HCT116 (cell line): ENCODE measurements around the gene TIPIN. TPM values are rescaled to one million over a fixed set of nuclear protein-coding genes. Genes with fewer than 3 reads are reported as not detected.
"Not testable (repeated sequence)": the region's sequence is repeated elsewhere in the genome, so short reads cannot be mapped to it uniquely, and the experiment has no call there.

ENCODE experiments used
- ATAC-seq: fragments of 200-7000 bp; cut with Tn5 transposase; 2 replicates; pipeline ENCODE4 v1.9.1; 2020; ENCODE audit warnings: mild to moderate bottlenecking, moderate library complexity
- BruUV-seq: library from RNA; stranded (reverse); fragments of 400-500 nt; replicated peaks from 2 replicates; lab custom pipeline; 2021; lab: Mats Ljungman, UMichigan
- CTCF ChIA-PET: fragments of 300-600 bp; sonication (Branson Sonifier 250); formaldehyde crosslinking; loops from one replicate; lab custom pipeline; 2021; ENCODE audit warnings: antibody characterized with exemption; lab: Charles Lee
- POLR2A ChIA-PET: fragments of 300-600, 350-600 bp; sonication (Branson Sonifier 250); formaldehyde crosslinking; loops from one replicate; lab custom pipeline; 2021; ENCODE audit warnings: antibody characterized with exemption; lab: Charles Lee
- RAD21 ChIA-PET, 2 experiments: fragments of 300-600 bp; sonication (Branson Sonifier 250); formaldehyde crosslinking; loops; one replicate each; lab custom pipeline; 2023; ENCODE audit warnings: low total read pairs in 2 of 2; ENCODE audit not compliant: uncharacterized antibody in 2 of 2, unreplicated experiment in 2 of 2, low non-redundant PET in 1 of 2; lab: Charles Lee
- DNase-seq: peaks from one replicate; pipeline ENCODE4 v3.0.0-alpha.2; 2010; ENCODE audit warnings: low read depth, low spot score
- H2AFZ ChIP-seq: fragments of 200-600 bp; shearing (Covaris generic), sonication (generic); 2 replicates; pipeline ENCODE4 v1.6.1; 2017; ENCODE audit warnings: low read depth, mixed run types, mixed read lengths, antibody characterized with exemption, low read length; ENCODE audit not compliant: poor library complexity, severe bottlenecking
- H3K27ac ChIP-seq: 2 replicates; pipeline ENCODE4 v1.5.1; 2012; ENCODE audit warnings: low read depth, low read length
- H3K27me3 ChIP-seq: fragments of 200-600 bp; sonication (generic); 2 replicates; pipeline ENCODE4 v1.6.1; 2016; ENCODE audit warnings: mixed run types, low read length, mixed read lengths; ENCODE audit not compliant: insufficient read depth
- H3K36me3 ChIP-seq, 2 experiments: fragments of 200-500 bp in 1 of 2; fragments of 200-600 bp in 1 of 2; sonication (Bioruptor generic) in 1 of 2; sonication (generic) in 1 of 2; 2 replicates each; pipeline versions ENCODE4 v1.5.1 to v1.6.1; 2014 to 2016; ENCODE audit warnings: low read length in 2 of 2, inconsistent platforms in 1 of 2, mixed read lengths in 1 of 2, mixed run types in 1 of 2; ENCODE audit not compliant: insufficient read depth in 2 of 2, control insufficient read depth in 1 of 2
- H3K4me1 ChIP-seq, 2 experiments: fragments of 200-600 bp in 1 of 2; sonication (generic) in 1 of 2; 2 replicates each; pipeline versions ENCODE4 v1.5.1 to v1.6.1; 2012 to 2017; ENCODE audit warnings: low read length in 2 of 2, inconsistent platforms in 1 of 2, mild to moderate bottlenecking in 1 of 2, mixed read lengths in 1 of 2, mixed run types in 1 of 2, moderate library complexity in 1 of 2; ENCODE audit not compliant: insufficient read depth in 2 of 2, control insufficient read depth in 1 of 2
- H3K4me2 ChIP-seq: fragments of 200-600 bp; sonication (generic); 2 replicates; pipeline ENCODE4 v1.6.1; 2017; ENCODE audit warnings: mixed run types, low read length, mixed read lengths
- H3K4me3 ChIP-seq, 2 experiments: fragments of 200-600 bp in 1 of 2; sonication (generic) in 1 of 2; replicated peaks in 1 of 2; 2 replicates each; pipeline ENCODE4 v1.5.1; 2011 to 2016; ENCODE audit warnings: low read length in 2 of 2, control low read depth in 1 of 2, low read depth in 1 of 2, mild to moderate bottlenecking in 1 of 2, mixed read lengths in 1 of 2, mixed run types in 1 of 2
- H3K79me2 ChIP-seq: fragments of 200-600 bp; sonication (generic); 2 replicates; pipeline ENCODE4 v1.6.1; 2017; ENCODE audit warnings: mild to moderate bottlenecking, mixed run types, low read length, moderate library complexity, mixed read lengths; ENCODE audit not compliant: insufficient read depth
- H3K9ac ChIP-seq: fragments of 200-600 bp; sonication (generic); 2 replicates; pipeline ENCODE4 v1.6.1; 2016; ENCODE audit warnings: low read length, mixed read lengths
- H3K9me2 ChIP-seq: fragments of 200-600 bp; sonication (generic), shearing (Covaris generic); 2 replicates; pipeline ENCODE4 v1.6.1; 2017; ENCODE audit warnings: mixed run types, mild to moderate bottlenecking, moderate library complexity; ENCODE audit not compliant: insufficient read depth
- H3K9me3 ChIP-seq, 2 experiments: fragments of 200-500 bp in 1 of 2; fragments of 200-600 bp in 1 of 2; sonication (Bioruptor generic) in 1 of 2; sonication (generic) in 1 of 2; 2 replicates each; pipeline ENCODE4 v1.6.1; 2014 to 2017; ENCODE audit warnings: low read length in 2 of 2, mixed read lengths in 2 of 2, inconsistent platforms in 1 of 2, low read depth in 1 of 2, mild to moderate bottlenecking in 1 of 2, mixed run types in 1 of 2, moderate library complexity in 1 of 2; ENCODE audit not compliant: control insufficient read depth in 1 of 2, insufficient read depth in 1 of 2
- H4K20me1 ChIP-seq: fragments of 200-600 bp; sonication (generic), shearing (Covaris generic); 2 replicates; pipeline ENCODE4 v1.6.1; 2017; ENCODE audit warnings: mixed run types, mild to moderate bottlenecking, moderate library complexity; ENCODE audit not compliant: insufficient read depth
- EZH2 ChIP-seq: fragments of 200-600 bp; sonication (generic); IDR thresholded peaks from 2 replicates; pipeline ENCODE4 v1.6.1; 2017; ENCODE audit warnings: antibody characterized with exemption, mixed run types
- FOSL1 ChIP-seq: IDR thresholded peaks from 2 replicates; pipeline ENCODE4 v1.6.1; 2012; ENCODE audit warnings: low read depth
- RAD21 ChIP-seq: IDR thresholded peaks from 2 replicates; pipeline ENCODE4 v1.6.1; 2012; ENCODE audit warnings: low read depth, mild to moderate bottlenecking
- SRF ChIP-seq: IDR thresholded peaks from 2 replicates; pipeline ENCODE4 v1.6.1; 2012; ENCODE audit warnings: low read depth
- TCF7L2 ChIP-seq: IDR thresholded peaks from 2 replicates; pipeline ENCODE4 v1.7.0; 2011; ENCODE audit warnings: borderline replicate concordance, inconsistent platforms; ENCODE audit not compliant: insufficient read depth, insufficient read length; ENCODE audit errors: extremely low read depth
- intact Hi-C: fragments of 100-400 bp; cut with micrococcal nuclease; formaldehyde crosslinking; loops from 2 replicates; pipeline ENCODE4 v1.10.0; 2022
- total RNA-seq: library from RNA; stranded (reverse); gene quantifications from one replicate; pipeline ENCODE4 v1.2.1, GENCODE V29; 2021; ENCODE audit not compliant: unreplicated experiment
- TF ChIP-seq, protein P1 (sequence below): IDR thresholded peaks from 2 replicates; pipeline ENCODE4 v1.6.1; 2012; ENCODE audit warnings: low read depth

The TIPIN gene
- total RNA-seq, 1 experiment from 2014 or later = 28.1 TPM

DNA sequence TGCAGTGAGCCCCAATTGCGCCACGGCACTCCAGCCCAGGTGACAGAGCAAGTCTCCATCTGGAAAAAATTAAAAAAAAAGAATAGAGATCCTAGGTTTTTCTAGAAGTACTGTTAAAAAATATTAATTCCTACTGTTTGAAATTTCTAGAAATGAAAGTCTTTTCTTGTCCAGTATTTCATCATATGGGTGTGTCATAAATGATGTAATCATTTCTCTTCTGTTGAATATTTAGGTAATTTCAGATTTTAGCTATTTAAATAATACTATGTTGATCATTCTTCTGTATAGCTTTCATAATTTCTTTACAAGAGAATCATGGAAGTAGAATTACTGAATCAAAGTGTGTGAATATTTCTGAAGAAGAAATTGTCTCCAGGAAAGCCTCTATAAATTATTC, 24.9 kb upstream of the TIPIN start:
- BruUV-seq, RAD21 ChIA-PET: not testable (repeated sequence)

DNA sequence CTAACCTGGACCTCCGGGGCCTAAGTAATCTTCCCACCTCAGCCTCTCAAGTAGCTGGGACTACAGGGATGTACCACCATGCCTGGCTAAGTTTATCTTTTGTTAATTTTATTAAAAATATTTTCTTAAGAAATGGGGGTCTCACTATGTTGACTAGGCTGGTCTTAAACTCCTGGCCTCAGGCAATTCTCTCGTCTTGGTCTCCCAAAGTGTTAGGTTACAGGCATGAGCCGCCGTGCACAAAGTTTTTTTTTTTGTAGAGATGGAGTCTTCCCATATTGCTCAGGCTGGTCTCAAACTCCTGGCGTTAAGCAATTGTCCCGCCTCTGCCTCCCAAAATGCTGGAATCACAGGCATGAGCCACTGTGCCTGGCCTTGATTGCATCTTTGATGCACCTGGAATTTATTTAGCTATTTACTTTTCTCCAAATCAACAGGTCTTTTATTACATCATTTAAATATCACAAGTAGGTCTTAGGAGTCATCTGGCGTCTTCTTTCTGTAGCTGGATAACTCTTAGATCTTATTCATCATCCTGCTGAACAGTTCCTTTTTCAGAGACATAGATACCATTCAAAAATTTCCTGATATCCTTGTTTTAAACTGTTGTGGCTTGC, 22.4 kb upstream of the TIPIN start:
- H4K20me1 ChIP-seq = no peaks in the 10 kb centered on the region
- no peak for TF ChIP-seq TCF7L2
- no peak for TF ChIP-seq RAD21
- no peak for TF ChIP-seq EZH2
- TF ChIP-seq FOSL1 = no peak
- TF ChIP-seq SRF = no peak
- TF ChIP-seq, protein P1, sequence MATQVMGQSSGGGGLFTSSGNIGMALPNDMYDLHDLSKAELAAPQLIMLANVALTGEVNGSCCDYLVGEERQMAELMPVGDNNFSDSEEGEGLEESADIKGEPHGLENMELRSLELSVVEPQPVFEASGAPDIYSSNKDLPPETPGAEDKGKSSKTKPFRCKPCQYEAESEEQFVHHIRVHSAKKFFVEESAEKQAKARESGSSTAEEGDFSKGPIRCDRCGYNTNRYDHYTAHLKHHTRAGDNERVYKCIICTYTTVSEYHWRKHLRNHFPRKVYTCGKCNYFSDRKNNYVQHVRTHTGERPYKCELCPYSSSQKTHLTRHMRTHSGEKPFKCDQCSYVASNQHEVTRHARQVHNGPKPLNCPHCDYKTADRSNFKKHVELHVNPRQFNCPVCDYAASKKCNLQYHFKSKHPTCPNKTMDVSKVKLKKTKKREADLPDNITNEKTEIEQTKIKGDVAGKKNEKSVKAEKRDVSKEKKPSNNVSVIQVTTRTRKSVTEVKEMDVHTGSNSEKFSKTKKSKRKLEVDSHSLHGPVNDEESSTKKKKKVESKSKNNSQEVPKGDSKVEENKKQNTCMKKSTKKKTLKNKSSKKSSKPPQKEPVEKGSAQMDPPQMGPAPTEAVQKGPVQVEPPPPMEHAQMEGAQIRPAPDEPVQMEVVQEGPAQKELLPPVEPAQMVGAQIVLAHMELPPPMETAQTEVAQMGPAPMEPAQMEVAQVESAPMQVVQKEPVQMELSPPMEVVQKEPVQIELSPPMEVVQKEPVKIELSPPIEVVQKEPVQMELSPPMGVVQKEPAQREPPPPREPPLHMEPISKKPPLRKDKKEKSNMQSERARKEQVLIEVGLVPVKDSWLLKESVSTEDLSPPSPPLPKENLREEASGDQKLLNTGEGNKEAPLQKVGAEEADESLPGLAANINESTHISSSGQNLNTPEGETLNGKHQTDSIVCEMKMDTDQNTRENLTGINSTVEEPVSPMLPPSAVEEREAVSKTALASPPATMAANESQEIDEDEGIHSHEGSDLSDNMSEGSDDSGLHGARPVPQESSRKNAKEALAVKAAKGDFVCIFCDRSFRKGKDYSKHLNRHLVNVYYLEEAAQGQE = no peak
- no peaks in the 10 kb centered on the region for H3K9me2 ChIP-seq
- H3K27ac ChIP-seq = no peak overlapping the region
- no peak overlapping the region for H3K4me3 ChIP-seq
- H3K4me1 ChIP-seq = no peaks in the 10 kb centered on the region
- H3K27me3 ChIP-seq = no peaks in the 10 kb centered on the region
- H3K79me2 ChIP-seq = no peaks in the 10 kb centered on the region
- H3K9me3 ChIP-seq = no peaks in the 10 kb centered on the region
- DNase-seq (no peak), ATAC-seq (no peak)
- intact Hi-C loops = no loop called here
- ChIA-PET CTCF (no interaction called here), RAD21 (no interaction called here), POLR2A (interaction anchor here (1.7 kb wide), 1 partner anchor 8 kb away, joined by 9 read pairs; the partner anchor contains the start of gene MAP2K1)
- BruUV-seq = no TSS peak
- no peak overlapping the region for H2AFZ ChIP-seq
- H3K36me3 ChIP-seq = no peaks in the 10 kb centered on the region
- no peak overlapping the region for H3K9ac ChIP-seq
- no peak overlapping the region for H3K4me2 ChIP-seq

More for the DNA sequence above, 24.9 kb upstream of the TIPIN start:
- POLR2A ChIA-PET, H3K36me3 ChIP-seq, H3K4me3 ChIP-seq, H3K9me2 ChIP-seq, H3K79me2 ChIP-seq, intact Hi-C loops, H4K20me1 ChIP-seq, H3K4me1 ChIP-seq, H2AFZ ChIP-seq, H3K27ac ChIP-seq, H3K27me3 ChIP-seq, H3K9ac ChIP-seq, DNase-seq, ATAC-seq, H3K4me2 ChIP-seq, H3K9me3 ChIP-seq, CTCF ChIA-PET: not testable (repeated sequence)
